HUDEP-2 (cell line): ENCODE data around the gene PDP2.
A peak's percentile ranks its signal among the peaks of the same experiment; 100 is the strongest.

Experiments used
- DNase-seq, 76 experiments: peaks; one replicate each; lab custom pipeline; 2025; ENCODE audit not compliant: unreplicated experiment in 76 of 76; lab: John Stamatoyannopoulos, UW

The PDP2 gene

DNA sequence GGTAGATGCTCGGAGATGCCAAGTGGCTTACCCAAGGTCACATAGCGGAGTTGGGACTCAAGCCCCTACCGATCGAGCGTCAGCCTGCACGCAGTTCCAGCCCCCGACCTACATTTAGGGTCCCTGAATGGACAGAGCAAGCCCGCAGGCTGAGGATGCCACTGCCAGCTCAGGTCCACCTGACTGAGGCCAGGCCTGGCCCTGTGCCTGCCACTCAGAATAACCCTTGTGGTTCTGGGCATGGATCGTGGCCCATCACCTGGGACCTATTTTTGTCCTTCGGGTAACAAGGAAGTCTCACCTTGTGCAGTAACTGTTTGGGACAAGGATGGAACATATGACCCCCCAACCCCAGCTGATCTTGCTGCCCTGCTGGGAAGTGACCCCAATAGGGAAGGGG lies 21.3 kb downstream of the PDP2 start:
- DNase-seq, result no peak

DNA sequence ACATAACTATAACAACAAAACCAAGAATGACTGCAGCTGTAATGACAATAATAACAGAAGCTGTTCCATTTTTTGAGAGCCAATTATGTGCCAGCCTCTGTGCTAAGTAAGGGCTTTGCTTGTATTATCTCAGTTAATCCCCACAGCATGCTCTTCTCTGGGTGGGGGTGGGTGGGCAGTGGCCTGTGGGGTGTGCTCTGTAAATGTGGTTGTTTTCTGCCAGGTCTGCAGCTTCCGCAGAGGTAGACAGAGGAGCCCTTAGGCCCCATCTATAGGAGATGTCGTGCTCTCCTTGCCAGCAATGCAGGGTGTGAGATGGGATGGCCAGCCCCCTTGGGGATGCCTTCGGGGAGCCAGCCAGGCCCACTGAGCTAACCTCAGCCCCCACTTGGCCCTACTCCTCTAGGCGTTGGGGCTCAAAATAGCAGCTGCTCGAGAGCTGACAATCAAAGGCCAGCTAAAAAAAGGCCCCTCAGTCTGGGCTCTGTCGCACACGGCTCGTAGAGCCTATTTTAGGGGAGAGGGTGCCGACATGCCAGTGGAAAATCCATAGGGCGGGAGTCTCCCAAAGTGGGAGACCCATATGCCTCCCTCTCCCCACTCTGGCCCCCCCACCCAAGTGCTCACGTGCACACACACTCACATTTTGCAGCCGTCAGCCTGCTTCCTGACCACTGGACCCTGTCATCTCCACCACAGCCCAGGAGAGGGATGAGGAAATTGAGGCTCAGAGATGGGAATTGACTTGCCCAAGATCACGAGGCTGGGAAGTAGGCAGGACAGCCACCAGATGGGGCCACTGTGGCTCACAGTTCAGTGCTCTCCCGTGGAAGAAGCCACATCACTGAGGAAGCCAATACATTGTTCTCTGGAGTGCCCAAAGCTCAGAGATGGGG lies 22.6 kb downstream of the PDP2 start:
- peak in 18 of 76 experiments; percentile 12 to 62 (median 42) for DNase-seq

DNA sequence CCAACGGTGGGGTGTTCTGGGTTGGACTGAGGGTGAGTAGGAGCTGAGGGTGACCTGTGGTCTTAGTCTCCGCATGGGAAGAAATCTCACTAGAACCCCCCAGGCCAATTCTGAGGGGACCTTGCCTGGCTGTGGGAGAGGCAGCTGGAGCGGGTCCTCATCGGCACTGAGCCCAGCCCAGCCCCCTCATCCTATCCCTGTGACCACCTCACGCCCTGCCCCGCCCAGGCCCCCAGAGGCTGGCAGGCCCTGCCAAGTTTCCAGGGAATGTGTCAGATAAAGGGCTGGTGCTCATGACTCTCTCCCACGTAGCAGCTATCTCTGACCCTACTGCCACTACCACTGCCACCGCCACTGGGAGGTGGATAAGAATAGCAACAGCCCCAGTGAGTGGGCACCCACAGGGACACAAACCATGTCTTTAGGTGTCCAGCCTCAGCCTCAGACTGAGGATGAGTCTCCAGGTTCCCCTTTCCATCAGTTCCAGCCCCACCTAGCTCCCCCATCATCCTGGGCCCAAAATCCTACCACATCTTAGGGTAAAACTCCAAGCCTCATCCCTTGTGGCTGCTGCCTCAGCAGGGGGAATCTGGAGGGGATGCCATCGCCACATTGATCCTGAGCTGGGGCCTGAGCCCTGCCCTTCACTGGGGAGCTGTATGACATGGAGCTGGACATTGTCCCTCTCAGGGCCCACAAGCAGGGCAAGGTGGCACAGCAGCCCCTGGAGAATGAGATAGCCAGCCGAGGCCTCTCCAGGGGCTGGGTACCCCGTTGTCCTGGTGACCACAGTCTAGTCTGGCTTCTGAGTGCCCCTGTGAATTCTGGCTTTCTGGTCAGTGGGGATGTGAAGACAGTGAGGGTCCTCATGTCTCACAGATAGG lies 23.5 kb downstream of the PDP2 start:
- peak in 70 of 76 experiments; percentile 13 to 83 (median 54) for DNase-seq

DNA sequence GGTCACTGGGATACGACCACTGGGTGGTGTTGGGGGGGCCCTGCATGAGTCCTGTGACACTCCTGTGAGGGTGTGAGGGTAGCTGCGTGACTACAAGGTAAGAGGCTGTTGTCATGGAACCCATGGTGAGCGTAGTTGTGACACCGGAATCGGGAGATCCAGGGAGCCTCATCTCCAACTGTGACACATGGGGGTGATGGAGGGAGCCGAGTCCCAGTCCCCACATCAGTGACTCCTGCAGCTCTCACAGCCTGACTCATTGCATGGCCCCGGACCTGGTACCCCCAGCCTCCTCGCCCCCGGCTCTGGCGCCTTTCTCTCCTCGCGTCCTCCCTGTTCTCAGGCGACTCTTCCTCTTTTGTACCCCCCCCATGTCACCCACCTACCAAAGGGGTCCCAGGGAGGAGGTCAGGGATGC lies 24.1 kb downstream of the PDP2 start:
- DNase-seq, result no peak

DNA sequence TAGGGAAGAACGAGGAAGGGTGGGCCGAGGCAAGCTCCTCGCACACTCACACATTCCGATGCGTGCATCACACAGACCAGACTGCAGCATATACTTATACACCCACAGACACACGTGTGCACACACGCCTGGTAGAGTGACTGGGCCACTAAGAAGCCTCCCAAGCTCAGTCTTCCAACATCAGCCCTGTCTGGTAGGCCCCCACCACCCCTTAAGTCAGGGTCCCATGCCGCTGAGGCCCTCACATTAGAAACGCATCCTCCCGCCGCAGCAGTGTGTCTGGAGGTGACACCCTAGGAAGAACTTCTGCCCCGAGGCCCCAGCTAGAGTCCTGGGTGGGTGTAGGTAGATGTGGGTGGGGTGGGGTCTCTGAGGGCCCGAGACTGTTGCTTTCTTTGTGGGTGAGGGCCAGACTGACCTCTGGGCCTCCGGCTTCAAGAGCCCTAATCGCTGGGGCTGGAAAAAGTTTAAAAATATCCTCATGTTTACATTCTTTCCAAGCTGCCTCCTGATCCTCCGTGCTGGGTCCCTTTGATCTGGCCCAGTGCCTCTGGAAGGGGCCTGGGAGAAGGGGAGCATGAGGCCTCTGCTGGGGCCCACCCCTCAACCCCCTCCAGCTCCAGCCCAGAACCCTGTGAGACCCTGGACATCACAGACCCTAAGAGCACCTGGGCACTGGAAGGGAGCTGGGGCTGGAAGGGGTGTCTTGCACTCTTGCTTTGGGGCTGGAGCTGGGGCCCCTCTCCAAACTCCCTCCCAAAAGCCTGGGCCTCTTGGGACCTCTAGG lies 24.7 kb downstream of the PDP2 start:
- DNase-seq, result no peak

DNA sequence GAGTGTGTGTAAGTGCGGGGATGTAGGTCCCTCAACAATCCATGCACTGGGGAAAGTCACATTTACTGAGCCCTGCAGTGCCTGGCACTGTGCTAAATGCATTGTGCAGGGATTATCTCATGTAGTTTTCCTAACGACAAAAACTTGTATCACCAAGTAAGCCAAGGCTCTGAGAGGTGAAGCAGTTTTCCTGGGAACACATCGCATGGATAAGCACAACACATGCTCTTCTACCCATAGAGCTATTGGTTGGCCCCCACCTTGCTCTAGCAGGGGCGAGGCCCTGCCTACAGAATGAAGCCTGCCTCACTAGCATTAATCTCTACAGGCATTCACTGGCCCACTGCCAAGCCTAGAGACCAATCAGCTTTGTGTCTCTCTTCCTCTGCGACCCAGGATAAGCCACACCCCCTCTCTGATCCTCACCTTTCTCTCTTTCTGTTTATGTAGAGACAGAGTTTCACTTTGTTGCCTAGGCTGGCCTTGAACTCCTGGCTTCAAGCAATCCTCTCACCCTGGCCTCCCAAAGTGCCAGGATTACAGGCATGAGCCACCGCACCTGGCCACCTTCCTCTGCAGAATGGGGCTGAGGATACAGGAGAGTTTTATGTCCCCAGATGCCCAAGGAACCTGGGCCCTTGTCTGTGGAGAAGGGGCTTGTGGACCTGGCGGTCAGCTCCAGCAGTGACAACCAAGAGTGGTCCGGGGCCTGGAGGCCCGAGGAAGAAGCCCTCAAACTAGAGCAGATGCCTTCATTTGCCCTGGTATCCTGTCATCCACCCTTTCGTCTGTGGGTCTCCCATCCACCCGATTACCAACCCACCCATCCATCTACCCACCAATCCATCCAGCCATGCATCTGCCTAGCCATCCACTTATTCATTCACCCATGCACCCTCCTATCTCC lies 25.6 kb downstream of the PDP2 start:
- DNase-seq, result peak in 73 of 76 experiments; percentile 7 to 93 (median 83)

DNA sequence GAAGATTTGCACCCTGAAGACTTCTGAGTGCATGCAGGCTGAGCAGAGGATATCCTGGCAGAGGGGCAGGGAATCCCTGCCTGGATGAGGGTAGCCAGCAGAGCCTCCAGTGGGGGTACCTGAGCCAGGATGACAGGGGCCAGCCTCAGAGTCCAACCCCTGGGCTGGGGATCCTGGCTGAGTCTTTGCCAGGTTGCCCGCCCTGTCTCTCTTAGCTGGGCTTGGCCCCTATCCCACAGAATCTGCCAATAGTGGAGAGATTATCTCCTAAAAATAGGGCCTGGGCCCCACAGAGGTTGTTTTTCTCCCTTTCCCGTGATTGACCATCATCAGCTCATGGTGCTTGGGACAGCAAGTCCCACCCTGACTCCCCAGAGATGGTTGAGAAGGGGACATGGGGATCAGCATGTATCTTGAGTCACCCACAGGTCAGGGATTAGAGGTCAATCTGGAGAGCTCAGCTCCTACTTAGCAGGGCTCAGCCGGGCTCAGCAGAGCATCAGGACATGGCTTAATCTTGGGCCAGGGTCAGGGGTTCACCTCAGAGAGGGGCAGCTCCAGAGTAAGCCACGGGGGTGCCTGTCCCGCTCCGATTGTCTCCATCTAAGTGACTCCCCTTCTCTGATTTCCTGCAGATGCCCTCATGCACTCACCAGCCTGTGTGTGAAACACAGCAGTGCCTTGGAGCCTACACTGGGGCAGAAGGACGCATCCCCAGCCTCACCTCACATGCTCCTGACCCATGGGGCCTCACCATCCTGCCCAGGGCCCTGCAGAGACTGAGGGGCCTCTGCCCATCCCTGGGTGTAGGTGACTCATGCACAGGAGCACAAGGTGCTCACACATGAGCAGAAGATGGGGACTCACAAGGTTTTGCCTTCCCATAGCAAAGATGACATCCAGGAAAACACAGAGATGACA lies 26.9 kb downstream of the PDP2 start:
- no peak for DNase-seq

DNA sequence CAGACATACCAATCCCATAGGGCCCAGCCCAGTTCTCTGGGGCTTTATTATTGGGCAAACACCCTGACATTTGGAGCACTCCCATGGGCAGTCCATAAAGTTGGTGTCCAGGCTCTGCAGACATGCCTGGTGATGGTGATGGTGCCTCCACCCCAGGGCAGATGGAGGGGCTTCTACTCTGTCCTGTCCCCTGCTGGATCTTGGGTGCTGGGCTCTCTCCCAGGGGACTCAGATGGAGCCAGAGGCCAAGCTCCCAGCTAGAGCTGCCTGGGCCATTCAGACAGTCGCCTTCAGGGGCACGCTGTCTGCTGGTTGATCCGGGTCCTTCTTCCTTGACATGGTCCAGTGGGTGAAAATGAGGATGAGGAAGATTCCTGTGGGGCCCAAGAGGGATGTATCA lies 27.8 kb downstream of the PDP2 start:
- no peak for DNase-seq

DNA sequence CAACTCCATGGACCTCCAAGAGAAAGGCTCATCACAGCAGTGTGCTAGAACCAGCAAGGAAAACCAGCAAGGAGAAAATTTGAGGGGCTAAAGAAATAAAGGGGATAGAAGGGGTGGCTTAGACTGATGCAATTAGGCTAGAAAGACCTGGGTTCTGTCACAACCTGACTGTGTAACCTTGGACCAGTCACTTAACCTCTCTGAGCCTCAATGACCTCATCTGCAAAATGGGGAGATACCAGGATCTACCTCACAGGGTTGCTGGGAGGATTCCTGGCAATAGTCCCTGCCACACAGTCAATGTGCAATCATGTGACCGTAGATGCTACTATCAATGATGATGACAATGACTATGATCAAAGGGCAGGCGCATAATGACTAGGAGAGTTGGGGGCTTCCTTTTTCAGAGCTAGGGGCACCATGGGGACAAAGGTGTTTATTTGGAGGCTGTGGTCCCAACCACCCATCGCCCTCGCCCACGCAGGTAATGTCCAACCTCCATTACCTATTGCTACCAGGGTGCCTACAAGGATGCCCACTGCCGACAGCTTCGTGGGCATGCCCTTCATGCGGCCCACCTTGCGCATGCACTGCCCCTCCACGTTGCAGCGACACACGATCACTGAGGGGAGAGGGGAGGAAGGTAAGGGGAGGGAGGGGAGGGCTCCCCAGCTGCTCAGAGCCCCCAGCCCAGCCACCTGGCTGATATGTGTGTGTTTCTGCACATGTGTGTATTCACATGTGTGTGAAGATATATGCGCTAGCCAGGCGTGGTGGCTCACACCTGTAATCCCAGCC lies 28.6 kb downstream of the PDP2 start:
- DNase-seq, result no peak

DNA sequence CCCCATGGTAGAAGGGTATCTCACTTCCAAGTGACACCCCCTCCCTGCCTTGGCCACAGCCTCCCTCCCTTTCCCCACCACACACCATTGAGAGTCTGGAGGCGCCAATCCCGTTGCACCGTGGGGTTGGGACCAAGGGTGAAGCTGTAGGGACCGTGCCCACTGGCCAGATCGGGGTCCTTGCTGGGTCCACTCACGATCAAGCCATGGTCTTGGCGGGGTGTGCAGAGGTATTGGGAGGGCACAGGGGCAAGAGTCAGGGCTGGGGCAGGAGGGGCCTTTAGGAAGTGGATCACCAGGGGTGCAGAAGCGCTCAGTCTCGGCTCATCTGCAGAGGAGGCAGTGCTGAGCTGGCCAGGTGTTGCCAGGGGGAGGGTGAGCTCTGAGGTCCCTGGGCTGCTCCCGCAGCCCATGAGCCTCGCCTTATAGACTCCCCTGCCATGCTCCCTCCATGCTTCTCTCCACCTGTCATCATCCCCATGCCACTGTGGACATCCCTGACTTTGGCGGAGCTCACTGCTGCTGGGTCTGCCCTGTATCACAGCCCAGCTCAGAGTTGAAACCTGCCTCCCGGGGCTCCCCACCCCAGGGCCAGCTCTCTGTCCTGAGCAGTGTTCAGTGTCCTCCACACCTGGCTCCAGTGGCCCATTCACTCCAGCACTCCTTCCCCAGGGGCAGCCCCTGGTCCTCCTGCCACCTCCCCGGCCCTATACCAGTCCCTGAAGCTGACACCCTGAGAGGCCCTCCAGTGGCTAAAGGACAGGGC lies 30.0 kb downstream of the PDP2 start:
- no peak for DNase-seq

DNA sequence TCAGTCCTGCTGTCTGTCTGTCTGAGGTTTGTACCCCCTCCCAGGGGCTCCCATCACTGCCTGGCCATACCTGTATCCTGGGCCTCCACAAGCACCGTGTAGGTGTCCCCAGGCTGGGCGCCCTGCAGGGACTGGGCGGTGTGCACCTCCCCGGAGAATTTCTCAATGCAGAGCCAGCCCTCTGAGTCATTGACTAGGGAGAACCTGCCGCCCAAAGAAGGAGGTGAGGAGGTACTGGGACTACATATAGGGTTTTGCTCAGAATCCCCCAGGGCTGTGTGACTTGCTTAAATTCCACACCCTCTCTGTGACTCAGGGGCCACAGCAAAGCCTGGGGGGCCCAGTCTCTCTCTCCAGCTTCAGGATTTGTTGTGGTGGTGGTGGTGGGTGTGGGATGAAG lies 30.8 kb downstream of the PDP2 start:
- no peak for DNase-seq

DNA sequence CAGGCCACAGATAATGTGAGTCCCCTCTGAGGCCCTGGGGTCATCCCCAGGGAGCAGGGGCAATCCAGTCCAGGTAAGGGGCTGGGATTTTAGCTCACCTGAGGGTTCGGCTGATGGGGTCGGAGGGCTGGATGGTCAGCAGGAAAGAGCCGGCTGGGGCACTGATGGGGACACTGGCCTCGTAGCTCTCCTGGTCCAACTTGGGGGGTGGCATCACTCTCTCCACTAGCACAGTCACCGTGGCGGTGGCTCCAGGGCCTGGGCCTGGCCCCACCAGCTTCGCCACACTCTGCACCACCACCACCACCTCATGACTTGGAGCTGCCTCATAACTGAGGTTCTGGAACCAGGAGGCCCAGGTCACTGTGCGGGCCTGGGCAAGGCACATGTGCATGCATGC lies 31.5 kb downstream of the PDP2 start:
- no peak for DNase-seq

DNA sequence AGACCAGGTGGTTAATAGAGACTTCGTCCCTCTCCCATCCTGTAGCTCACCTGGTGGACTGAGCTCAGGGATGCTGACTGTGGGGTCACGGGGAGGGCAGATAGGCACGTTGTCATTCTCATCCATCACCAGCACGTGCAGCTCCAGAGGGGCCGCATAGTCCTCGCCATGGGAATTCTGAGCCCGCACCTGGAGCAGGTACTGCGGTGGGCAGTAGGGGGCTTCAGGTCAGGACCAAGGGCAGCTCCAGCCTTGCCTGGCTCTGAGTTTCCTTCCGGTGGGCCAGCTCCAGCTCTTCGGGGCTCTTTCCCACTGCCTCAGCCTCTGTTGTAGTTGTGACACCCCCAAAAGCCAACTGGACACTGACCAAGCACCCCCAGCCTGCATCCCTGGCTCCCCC lies 32.8 kb downstream of the PDP2 start:
- no peak for DNase-seq

DNA sequence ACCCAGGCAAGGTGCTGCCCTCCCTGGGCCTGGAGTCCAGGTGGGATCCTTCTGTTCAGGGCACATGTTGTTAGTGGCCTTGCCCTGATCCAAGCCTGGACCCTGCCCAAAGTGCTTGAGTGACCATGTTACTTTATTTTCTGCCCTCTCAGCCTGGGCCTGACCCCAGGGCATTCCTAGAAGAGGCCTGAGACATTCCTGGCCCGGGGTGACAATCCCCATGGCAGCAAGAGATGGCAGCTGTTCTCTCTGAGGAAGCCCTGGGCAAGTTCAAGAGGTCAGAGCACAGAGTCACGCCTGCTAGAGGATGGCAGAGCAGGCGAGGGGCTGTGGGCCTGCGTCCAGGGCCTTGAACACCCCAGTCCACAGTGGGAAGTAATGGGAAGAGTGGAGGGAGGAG lies 33.4 kb downstream of the PDP2 start:
- DNase-seq, result no peak

DNA sequence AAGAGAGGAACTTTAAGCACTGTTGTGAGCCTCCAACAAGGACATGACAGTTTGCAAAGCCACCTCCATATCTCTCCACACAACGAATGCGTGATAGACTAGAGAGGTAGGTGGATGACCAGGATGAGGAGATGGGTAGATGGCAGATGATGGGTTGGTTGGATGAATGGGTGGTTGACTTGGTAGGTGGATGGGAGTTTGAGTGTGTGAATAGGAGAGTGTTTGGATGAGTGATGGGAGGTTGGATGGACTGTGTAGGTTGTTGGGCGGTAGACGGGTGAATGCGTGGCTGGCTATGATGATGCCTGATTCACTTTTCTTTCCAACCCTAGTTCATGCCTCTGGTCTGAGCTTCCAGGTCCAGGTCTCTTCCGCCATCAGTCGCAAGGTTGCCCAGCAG lies 34.2 kb downstream of the PDP2 start:
- DNase-seq, result no peak

DNA sequence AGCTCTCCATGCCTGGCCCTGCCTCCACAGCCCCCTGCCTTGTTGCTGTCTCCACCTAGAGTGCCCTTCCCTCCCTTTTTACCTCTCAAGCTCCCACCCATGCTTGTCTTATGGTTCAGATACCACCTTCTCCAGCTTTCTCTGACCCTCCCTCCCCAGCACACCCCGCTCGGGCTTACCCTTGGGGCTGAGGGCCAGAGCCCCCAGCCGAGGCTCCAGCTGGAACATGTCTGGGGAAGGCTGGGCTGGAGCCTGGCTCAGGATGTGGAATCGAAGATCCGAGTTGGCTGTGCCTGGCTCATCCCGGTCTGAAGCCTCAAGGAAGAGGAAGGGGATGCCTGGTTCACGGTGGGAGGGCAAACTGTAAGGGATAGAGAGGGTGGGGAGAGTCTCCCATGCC lies 34.7 kb downstream of the PDP2 start:
- DNase-seq, result no peak

DNA sequence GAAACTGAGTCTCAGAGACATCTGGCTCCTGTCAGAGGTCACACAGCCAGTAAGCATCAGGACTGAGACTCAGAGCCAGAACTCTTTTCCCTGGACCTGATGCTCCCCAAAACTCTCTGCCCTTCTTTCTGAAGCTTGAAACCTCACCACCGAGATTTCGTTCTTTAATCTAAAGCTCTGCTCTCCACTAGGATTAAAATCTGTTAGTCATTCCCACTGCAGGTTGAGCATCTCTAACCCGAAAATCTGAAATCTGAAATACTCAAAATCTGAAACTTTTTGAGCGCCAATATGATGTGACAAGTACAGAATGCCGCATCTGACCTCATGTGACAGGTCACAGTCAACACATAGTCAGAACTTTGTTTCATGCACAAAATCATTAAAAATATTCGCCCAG lies 36.2 kb downstream of the PDP2 start:
- DNase-seq, result no peak
